Stomach (tissue), 9 donors: ENCODE results near the gene NAA38. TPM values are rescaled to one million over a fixed set of nuclear protein-coding genes. Genes with fewer than 3 reads are reported as not detected.

ENCODE experiments used
- DNase-seq, 2 donors: peaks; one replicate each; pipeline versions ENCODE4 v3.0.0 to v3.0.0-alpha.2; 2013 to 2019
- H3K27ac ChIP-seq, 5 donors: fragments of 200-600 bp in 4 of 5; sonication (generic) in 4 of 5; one replicate each; pipeline ENCODE4 v1.5.1; 2013 to 2019; ENCODE audit warnings: mild to moderate bottlenecking in 1 of 5, moderate library complexity in 1 of 5
- H3K27me3 ChIP-seq, 3 donors: fragments of 200-600 bp; sonication (generic); one replicate each; pipeline ENCODE4 v1.5.1; 2017 to 2019; ENCODE audit warnings: mixed run types in 1 of 3
- H3K36me3 ChIP-seq, 4 donors: fragments of 200-600 bp; sonication (generic); 1 replicate in 3 of 4; 2 replicates in 1 of 4; pipeline ENCODE4 v1.5.1; 2016 to 2019
- H3K4me1 ChIP-seq, 4 donors: fragments of 200-600 bp; sonication (generic); one replicate each; pipeline ENCODE4 v1.5.1; 2016 to 2019
- H3K4me3 ChIP-seq, 4 donors: fragments of 200-600 bp; sonication (generic) in 3 of 4; one replicate each; pipeline ENCODE4 v1.5.1; 2016 to 2019; ENCODE audit warnings: mild to moderate bottlenecking in 1 of 4
- H3K9me3 ChIP-seq, 4 donors: fragments of 200-600 bp; sonication (generic); one replicate each; pipeline ENCODE4 v1.5.1; 2016 to 2019
- CTCF ChIP-seq, 7 experiments: fragments of 450-650 bp in 4 of 7; fragments of 200-600 bp in 3 of 7; sonication (generic) in 3 of 7; IDR thresholded peaks; one replicate each; pipeline ENCODE4 v1.5.1; 2016 to 2019; ENCODE audit warnings: antibody characterized with exemption in 7 of 7, control low read depth in 2 of 7, mild to moderate bottlenecking in 1 of 7
- EP300 ChIP-seq: sonication (generic); formaldehyde crosslinking; IDR thresholded peaks from one replicate; pipeline ENCODE4 v1.6.1; 2017; ENCODE audit warnings: antibody characterized with exemption
- POLR2A ChIP-seq, 4 donors: fragments of 450-650 bp; IDR thresholded peaks; one replicate each; pipeline ENCODE4 v1.6.1; 2016; ENCODE audit warnings: antibody characterized with exemption in 4 of 4, control low read depth in 2 of 4, mild to moderate bottlenecking in 1 of 4, moderate library complexity in 1 of 4
- POLR2AphosphoS5 ChIP-seq, 3 donors: sonication (generic); formaldehyde crosslinking; IDR thresholded peaks; one replicate each; pipeline ENCODE4 v1.6.1; 2016; ENCODE audit warnings: antibody characterized with exemption in 3 of 3
- WGBS, 5 donors: extraction: QIAGEN DNeasy Blood & Tissue Kit in 3 of 5; methylation state at CpG; one replicate each; pipeline versions ENCODE4 v1.1.5 to v1.1.7; 2013 to 2018; 5-methylcytosine and 5-hydroxymethylcytosine counted together
- intact Hi-C: fragments of 100-400 bp; cut with DNase I; formaldehyde crosslinking; loops from one replicate; pipeline ENCODE4 v1.15.1; 2023; ENCODE audit warnings: low total_unique reads
- polyA plus RNA-seq, 3 donors: library from polyadenylated mRNA; stranded (reverse); fragments of 200-250 nt; gene quantifications; one replicate each; pipeline ENCODE4 v1.2.3, GENCODE V29; 2013
- total RNA-seq, 5 donors: library from RNA; depleted of rRNA; stranded (reverse); fragments of >200 nt; gene quantifications; one replicate each; pipeline versions ENCODE4 v1.1.0 to v1.2.3, GENCODE V29; 2014 to 2016
- donor health status: healthy with polysubstance abuse.
- donor health status: Bipolar disorder and iron deficiency.
- donor health status: healthy.

NAA38 gene
- total and polyA plus RNA-seq, 8 donors, result 42.0 to 281 (median 126) TPM

GRCh38 chr17:7887482-7888183 is 30.3 kb upstream of the NAA38 start:
- TF ChIP-seq CTCF (IDR thresholded peaks at IDR 0.05) (peak in 2 of 7 experiments; percentile 2 to 13), POLR2AphosphoS5 (IDR thresholded peaks at IDR 0.05) (peak; percentile 23 to 85 (median 74)), EP300 (no peak)
- peak overlapping the region; percentile 95 to 98 (median 97) for H3K27ac ChIP-seq
- intact Hi-C loops, result no loop called here
- no peaks in the 10 kb centered on the region for H3K27me3 ChIP-seq
- H3K9me3 ChIP-seq, result no peaks in the 10 kb centered on the region
- H3K36me3 ChIP-seq, result peaks cover 9 to 32% (median 27%) of the 10 kb centered on the region in 4 donors
- DNase-seq, result peak; percentile 95 to 98
- peaks cover 25 to 68% (median 62%) of the 10 kb centered on the region in 4 donors for H3K4me1 ChIP-seq
- 0 to 1% (median 0%) methylated on average over 28 to 35 of the region's 35 CpGs for WGBS, 5 donors
- peak overlapping the region; percentile 78 to 93 (median 84) for H3K4me3 ChIP-seq

GRCh38 chr17:7887038-7887481 is 29.7 kb upstream of the NAA38 start:
- Histone ChIP-seq H3K4me1 (peaks cover 31 to 74% (median 65%) of the 10 kb centered on the region in 4 donors), H3K27me3 (no peaks in the 10 kb centered on the region), H3K4me3 (peak overlapping the region; percentile 78 to 93 (median 84)), H3K27ac (peak overlapping the region; percentile 95 to 98 (median 97)), H3K36me3 (peaks cover 9 to 29% (median 24%) of the 10 kb centered on the region in 4 donors), H3K9me3 (no peaks in the 10 kb centered on the region)
- DNase-seq, result no peak
- 0 to 3% (median 2%) methylated on average over 8 of the region's 8 CpGs for WGBS, 5 donors
- TF ChIP-seq POLR2A (IDR thresholded peaks at IDR 0.05) (no peak), EP300 (no peak), CTCF (IDR thresholded peaks at IDR 0.05) (peak in 1 of 7 experiments; percentile 19)
- intact Hi-C loops, result no loop called here

GRCh38 chr17:7886227-7887037 is 29.1 kb upstream of the NAA38 start:
- Histone ChIP-seq H3K36me3 (peaks cover 8 to 25% (median 19%) of the 10 kb centered on the region in 4 donors), H3K9me3 (no peaks in the 10 kb centered on the region), H3K27ac (peak overlapping the region; percentile 95 to 98 (median 97)), H3K4me3 (peak overlapping the region; percentile 78 to 93 (median 84)), H3K27me3 (no peaks in the 10 kb centered on the region), H3K4me1 (peaks cover 32 to 80% (median 68%) of the 10 kb centered on the region in 4 donors)
- intact Hi-C loops, result no loop called here
- 0 to 2% (median 2%) methylated on average over 22 to 30 of the region's 30 CpGs for WGBS, 5 donors
- DNase-seq, result peak; percentile 54 to 77
- TF ChIP-seq CTCF (IDR thresholded peaks at IDR 0.05) (no peak), POLR2A (IDR thresholded peaks at IDR 0.05) (no peak)

GRCh38 chr17:7885367-7886226 is 28.2 kb upstream of the NAA38 start:
- intact Hi-C loops, result no loop called here
- 0 to 2% (median 0%) methylated on average over 18 to 57 of the region's 64 CpGs for WGBS, 5 donors
- Histone ChIP-seq H3K9me3 (no peaks in the 10 kb centered on the region), H3K27me3 (no peaks in the 10 kb centered on the region), H3K27ac (peak overlapping the region; percentile 95 to 98 (median 97)), H3K4me1 (peaks cover 32 to 85% (median 75%) of the 10 kb centered on the region in 4 donors), H3K4me3 (peak overlapping the region; percentile 78 to 93 (median 84)), H3K36me3 (peaks cover 3 to 25% (median 17%) of the 10 kb centered on the region in 4 donors)
- DNase-seq, result peak; percentile 39 to 82
- TF ChIP-seq POLR2A (IDR thresholded peaks at IDR 0.05) (no peak), POLR2AphosphoS5 (IDR thresholded peaks at IDR 0.05) (no peak), CTCF (IDR thresholded peaks at IDR 0.05) (no peak), EP300 (no peak)
